Neural cell (in vitro differentiated cells): ENCODE results near the gene LYPD3. TPM values are rescaled to one million over a fixed set of nuclear protein-coding genes. Genes with fewer than 3 reads are reported as not detected.

ENCODE experiments used
- H2AFZ ChIP-seq: fragments of 200-600, 300-800 bp; sonication (generic), shearing (Covaris generic); 2 replicates; pipeline ENCODE4 v1.6.0; 2014; ENCODE audit warnings: low read depth, mild to moderate bottlenecking, antibody characterized with exemption, low read length, moderate library complexity
- H3F3A ChIP-seq: fragments of 200-600 bp; shearing (Covaris generic); 2 replicates; pipeline ENCODE4 v1.6.1; 2016; ENCODE audit warnings: mild to moderate bottlenecking, moderate library complexity, mixed read lengths, antibody characterized with exemption, low read length; ENCODE audit not compliant: insufficient read depth, poor library complexity, severe bottlenecking
- H3K27ac ChIP-seq: fragments of 200-600, 300-800 bp; sonication (generic), shearing (Covaris generic); 2 replicates; pipeline ENCODE4 v1.5.1; 2014; ENCODE audit warnings: mild to moderate bottlenecking, low read length, moderate library complexity
- H3K27me3 ChIP-seq: fragments of 300-800, 200-600 bp; sonication (generic), shearing (Covaris generic); 2 replicates; pipeline ENCODE4 v1.6.0; 2014; ENCODE audit warnings: mild to moderate bottlenecking, low read depth, low read length, moderate library complexity; ENCODE audit not compliant: insufficient read depth
- H3K36me3 ChIP-seq: fragments of 300-800, 200-600 bp; sonication (generic), shearing (Covaris generic); 2 replicates; pipeline ENCODE4 v1.5.1; 2014; ENCODE audit warnings: mild to moderate bottlenecking, antibody characterized with exemption, low read length, moderate library complexity; ENCODE audit not compliant: insufficient read depth
- H3K4me2 ChIP-seq: fragments of 300-800, 200-600 bp; sonication (generic), shearing (Covaris generic); 2 replicates; pipeline ENCODE4 v1.6.0; 2014; ENCODE audit warnings: mild to moderate bottlenecking, low read length
- H3K4me3 ChIP-seq: fragments of 300-800, 200-600 bp; sonication (generic), shearing (Covaris generic); 2 replicates; pipeline ENCODE4 v1.5.1; 2014; ENCODE audit warnings: mild to moderate bottlenecking, low read length, moderate library complexity
- H3K79me2 ChIP-seq: fragments of 200-600 bp; shearing (Covaris generic); replicated peaks from 2 replicates; pipeline ENCODE4 v1.6.0; 2014; ENCODE audit warnings: mild to moderate bottlenecking, low read length, moderate library complexity; ENCODE audit not compliant: insufficient read depth
- H3K9ac ChIP-seq: fragments of 300-800, 200-600 bp; sonication (generic), shearing (Covaris generic); 2 replicates; pipeline ENCODE4 v1.6.1; 2016; ENCODE audit warnings: mild to moderate bottlenecking, low read length, mixed read lengths
- H3K9me2 ChIP-seq: fragments of 200-600 bp; shearing (Covaris generic); 2 replicates; pipeline ENCODE4 v1.6.1; 2016; ENCODE audit warnings: mild to moderate bottlenecking, low read length, mixed read lengths; ENCODE audit not compliant: insufficient read depth
- H3K9me3 ChIP-seq: fragments of 200-600, 300-800 bp; sonication (generic), shearing (Covaris generic); 2 replicates; pipeline ENCODE4 v1.6.1; 2016; ENCODE audit warnings: mild to moderate bottlenecking, mixed run types, low read length, moderate library complexity, mixed read lengths
- H4K20me1 ChIP-seq: fragments of 200-600 bp; shearing (Covaris generic); 2 replicates; pipeline ENCODE4 v1.6.1; 2016; ENCODE audit warnings: mild to moderate bottlenecking, mixed run types; ENCODE audit not compliant: insufficient read depth
- EP300 ChIP-seq: fragments of 450-650 bp; conservative IDR thresholded peaks from 2 replicates; pipeline ENCODE4 v1.6.1; 2014; ENCODE audit warnings: antibody characterized with exemption, mild to moderate bottlenecking, moderate library complexity; ENCODE audit not compliant: poor library complexity, severe bottlenecking
- EZH2 ChIP-seq: fragments of 200-600, 300-800 bp; shearing (Covaris generic), sonication (generic); IDR thresholded peaks from 2 replicates; pipeline ENCODE4 v1.6.1; 2014; ENCODE audit warnings: antibody characterized with exemption, low read length, borderline replicate concordance, mild to moderate bottlenecking; ENCODE audit not compliant: insufficient read depth, poor library complexity, severe bottlenecking
- MXI1 ChIP-seq: fragments of 450-650 bp; conservative IDR thresholded peaks from 2 replicates; pipeline ENCODE4 v1.6.1; 2014; ENCODE audit warnings: antibody characterized with exemption, mild to moderate bottlenecking; ENCODE audit not compliant: poor library complexity, severe bottlenecking
- POLR2AphosphoS5 ChIP-seq: IDR thresholded peaks from 2 replicates; pipeline ENCODE4 v1.6.1; 2012
- RAD21 ChIP-seq: fragments of 450-650 bp; conservative IDR thresholded peaks from 2 replicates; pipeline ENCODE4 v1.6.1; 2014; ENCODE audit warnings: antibody characterized with exemption, mild to moderate bottlenecking, moderate library complexity
- SMC3 ChIP-seq: fragments of 450-650 bp; conservative IDR thresholded peaks from 2 replicates; pipeline ENCODE4 v1.6.1; 2014; ENCODE audit warnings: antibody characterized with exemption, mild to moderate bottlenecking, moderate library complexity; ENCODE audit not compliant: poor library complexity
- TAF1 ChIP-seq: IDR thresholded peaks from 2 replicates; pipeline ENCODE4 v1.6.1; 2012; ENCODE audit warnings: low read depth
- polyA plus RNA-seq: library from polyadenylated mRNA; depleted of rRNA; stranded (reverse); fragments of >200 nt; gene quantifications from 2 replicates; pipeline ENCODE4 v1.2.3, GENCODE V29; 2014
- TF ChIP-seq, protein P1 (sequence below): fragments of 450-650 bp; IDR thresholded peaks from 2 replicates; pipeline ENCODE4 v1.5.1; 2014; ENCODE audit warnings: antibody characterized with exemption, mild to moderate bottlenecking, moderate library complexity; ENCODE audit not compliant: poor library complexity, severe bottlenecking
- TF ChIP-seq, protein P2 (sequence below): IDR thresholded peaks from 2 replicates; pipeline ENCODE4 v1.6.1; 2012; ENCODE audit warnings: borderline replicate concordance

Gene LYPD3
- polyA plus RNA-seq, 1 donor from 2014 or later = not detected

GRCh38 chr19:43488179-43488578, 22.8 kb upstream of the LYPD3 start:
- no peaks in the 10 kb centered on the region for H4K20me1 ChIP-seq
- H3K36me3 ChIP-seq = no peaks in the 10 kb centered on the region
- H3K27me3 ChIP-seq = no peaks in the 10 kb centered on the region
- TF ChIP-seq SMC3 = no peak
- no peak for TF ChIP-seq RAD21
- TF ChIP-seq, protein P1, sequence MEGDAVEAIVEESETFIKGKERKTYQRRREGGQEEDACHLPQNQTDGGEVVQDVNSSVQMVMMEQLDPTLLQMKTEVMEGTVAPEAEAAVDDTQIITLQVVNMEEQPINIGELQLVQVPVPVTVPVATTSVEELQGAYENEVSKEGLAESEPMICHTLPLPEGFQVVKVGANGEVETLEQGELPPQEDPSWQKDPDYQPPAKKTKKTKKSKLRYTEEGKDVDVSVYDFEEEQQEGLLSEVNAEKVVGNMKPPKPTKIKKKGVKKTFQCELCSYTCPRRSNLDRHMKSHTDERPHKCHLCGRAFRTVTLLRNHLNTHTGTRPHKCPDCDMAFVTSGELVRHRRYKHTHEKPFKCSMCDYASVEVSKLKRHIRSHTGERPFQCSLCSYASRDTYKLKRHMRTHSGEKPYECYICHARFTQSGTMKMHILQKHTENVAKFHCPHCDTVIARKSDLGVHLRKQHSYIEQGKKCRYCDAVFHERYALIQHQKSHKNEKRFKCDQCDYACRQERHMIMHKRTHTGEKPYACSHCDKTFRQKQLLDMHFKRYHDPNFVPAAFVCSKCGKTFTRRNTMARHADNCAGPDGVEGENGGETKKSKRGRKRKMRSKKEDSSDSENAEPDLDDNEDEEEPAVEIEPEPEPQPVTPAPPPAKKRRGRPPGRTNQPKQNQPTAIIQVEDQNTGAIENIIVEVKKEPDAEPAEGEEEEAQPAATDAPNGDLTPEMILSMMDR = no peak
- TF ChIP-seq, protein P2, sequence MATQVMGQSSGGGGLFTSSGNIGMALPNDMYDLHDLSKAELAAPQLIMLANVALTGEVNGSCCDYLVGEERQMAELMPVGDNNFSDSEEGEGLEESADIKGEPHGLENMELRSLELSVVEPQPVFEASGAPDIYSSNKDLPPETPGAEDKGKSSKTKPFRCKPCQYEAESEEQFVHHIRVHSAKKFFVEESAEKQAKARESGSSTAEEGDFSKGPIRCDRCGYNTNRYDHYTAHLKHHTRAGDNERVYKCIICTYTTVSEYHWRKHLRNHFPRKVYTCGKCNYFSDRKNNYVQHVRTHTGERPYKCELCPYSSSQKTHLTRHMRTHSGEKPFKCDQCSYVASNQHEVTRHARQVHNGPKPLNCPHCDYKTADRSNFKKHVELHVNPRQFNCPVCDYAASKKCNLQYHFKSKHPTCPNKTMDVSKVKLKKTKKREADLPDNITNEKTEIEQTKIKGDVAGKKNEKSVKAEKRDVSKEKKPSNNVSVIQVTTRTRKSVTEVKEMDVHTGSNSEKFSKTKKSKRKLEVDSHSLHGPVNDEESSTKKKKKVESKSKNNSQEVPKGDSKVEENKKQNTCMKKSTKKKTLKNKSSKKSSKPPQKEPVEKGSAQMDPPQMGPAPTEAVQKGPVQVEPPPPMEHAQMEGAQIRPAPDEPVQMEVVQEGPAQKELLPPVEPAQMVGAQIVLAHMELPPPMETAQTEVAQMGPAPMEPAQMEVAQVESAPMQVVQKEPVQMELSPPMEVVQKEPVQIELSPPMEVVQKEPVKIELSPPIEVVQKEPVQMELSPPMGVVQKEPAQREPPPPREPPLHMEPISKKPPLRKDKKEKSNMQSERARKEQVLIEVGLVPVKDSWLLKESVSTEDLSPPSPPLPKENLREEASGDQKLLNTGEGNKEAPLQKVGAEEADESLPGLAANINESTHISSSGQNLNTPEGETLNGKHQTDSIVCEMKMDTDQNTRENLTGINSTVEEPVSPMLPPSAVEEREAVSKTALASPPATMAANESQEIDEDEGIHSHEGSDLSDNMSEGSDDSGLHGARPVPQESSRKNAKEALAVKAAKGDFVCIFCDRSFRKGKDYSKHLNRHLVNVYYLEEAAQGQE = no peak
- no peak for TF ChIP-seq EP300
- TF ChIP-seq MXI1 = no peak
- TF ChIP-seq EZH2 = no peak
- TF ChIP-seq POLR2AphosphoS5 = no peak
- no peak for TF ChIP-seq TAF1
- no peaks in the 10 kb centered on the region for H3K9me2 ChIP-seq
- H3K9ac ChIP-seq = no peak overlapping the region
- H3K9me3 ChIP-seq = no peaks in the 10 kb centered on the region
- H3F3A ChIP-seq = no peaks in the 10 kb centered on the region
- H3K4me2 ChIP-seq = no peak overlapping the region
- no peak overlapping the region for H2AFZ ChIP-seq
- no peak overlapping the region for H3K4me3 ChIP-seq
- H3K79me2 ChIP-seq = no peaks in the 10 kb centered on the region
- no peak overlapping the region for H3K27ac ChIP-seq

GRCh38 chr19:43486412-43486811, 21.0 kb upstream of the LYPD3 start:
- H3K4me2 ChIP-seq = no peak overlapping the region
- H3K36me3 ChIP-seq = no peaks in the 10 kb centered on the region
- no peak overlapping the region for H2AFZ ChIP-seq
- no peak overlapping the region for H3K9ac ChIP-seq
- no peaks in the 10 kb centered on the region for H3F3A ChIP-seq
- H3K27me3 ChIP-seq = no peaks in the 10 kb centered on the region
- no peak overlapping the region for H3K4me3 ChIP-seq
- no peaks in the 10 kb centered on the region for H3K79me2 ChIP-seq
- H3K9me3 ChIP-seq = no peaks in the 10 kb centered on the region
- H4K20me1 ChIP-seq = no peaks in the 10 kb centered on the region
- no peaks in the 10 kb centered on the region for H3K9me2 ChIP-seq
- no peak for TF ChIP-seq RAD21
- no peak for TF ChIP-seq SMC3
- no peak for TF ChIP-seq EZH2
- TF ChIP-seq, protein P1 = no peak
- no peak for TF ChIP-seq MXI1
- no peak for TF ChIP-seq POLR2AphosphoS5
- TF ChIP-seq, protein P2 = no peak
- no peak for TF ChIP-seq EP300
- TF ChIP-seq TAF1 = no peak
- H3K27ac ChIP-seq = no peak overlapping the region
